Activated CD4-positive, alpha-beta memory T cell treated with anti-CD3 and anti-CD28 coated beads, Interleukin-2, amount 10 ng/mL, durations not matched to agents 7 days and 5 days (primary cell): Measurements from ENCODE around the gene TBX2. TPM values are rescaled to one million over a fixed set of nuclear protein-coding genes. Genes with fewer than 3 reads are reported as not detected.
"Not testable (repeated sequence)": the region's sequence is repeated elsewhere in the genome, so short reads cannot be mapped to it uniquely, and the experiment has no call there.

ENCODE experiments used
- CTCF ChIA-PET: fragments of 350-600 bp; sonication (Branson Sonifier 250); formaldehyde crosslinking; loops from one replicate; lab custom pipeline; 2021; ENCODE audit warnings: antibody characterized with exemption, inconsistent platforms; lab: Charles Lee
- POLR2A ChIA-PET: fragments of 350-600 bp; sonication (Branson Sonifier 250); formaldehyde crosslinking; loops from one replicate; lab custom pipeline; 2021; ENCODE audit warnings: antibody characterized with exemption; lab: Charles Lee
- DNase-seq: peaks from one replicate; pipeline ENCODE4 v3.0.0-alpha.2; 2020
- H3K27ac Mint-ChIP-seq: one replicate; pipeline ENCODE4 v1.8.0; 2021; ENCODE audit warnings: mild to moderate bottlenecking, mixed read lengths
- H3K27me3 Mint-ChIP-seq: one replicate; pipeline ENCODE4 v1.8.0; 2021; ENCODE audit warnings: mixed read lengths
- H3K36me3 Mint-ChIP-seq: one replicate; pipeline ENCODE4 v1.8.0; 2021; ENCODE audit warnings: low read depth, mixed read lengths
- H3K4me1 Mint-ChIP-seq: one replicate; pipeline ENCODE4 v1.8.0; 2021; ENCODE audit warnings: mixed read lengths
- H3K4me3 Mint-ChIP-seq: one replicate; pipeline ENCODE4 v1.8.0; 2021; ENCODE audit warnings: mild to moderate bottlenecking, mixed read lengths
- H3K9me3 Mint-ChIP-seq: one replicate; pipeline ENCODE4 v1.8.0; 2021; ENCODE audit warnings: mixed read lengths
- total RNA-seq, 2 experiments: library from RNA; stranded (reverse); gene quantifications; one replicate each; pipeline ENCODE4 v1.2.3, GENCODE V29; 2021

TBX2 gene
- total RNA-seq, 2 experiments from 2014 or later, result not detected

GRCh38 chr17:61447358-61447757 lies 47.7 kb downstream of the TBX2 start:
- peaks cover 2% of the 10 kb centered on the region for H3K4me1 Mint-ChIP-seq
- H3K9me3 Mint-ChIP-seq, result no peaks in the 10 kb centered on the region
- ChIA-PET CTCF (interaction anchor here (1.1 kb wide), 1 partner anchor 35 kb away, joined by 3 read pairs; no protein-coding TSS in a partner anchor), POLR2A (interaction anchor here (0.6 to 0.7 kb wide), 2 partner anchors 10 to 114 kb away, joined by 4 read pairs; no protein-coding TSS in a partner anchor)
- H3K36me3 Mint-ChIP-seq, result no peaks in the 10 kb centered on the region
- peaks cover 46% of the 10 kb centered on the region for H3K27me3 Mint-ChIP-seq
- no peak for DNase-seq
- no peak overlapping the region for H3K4me3 Mint-ChIP-seq
- H3K27ac Mint-ChIP-seq, result no peak overlapping the region

- no peak for DNase-seq
- Mint-ChIP-seq H3K9me3 (no peaks in the 10 kb centered on the region), H3K27ac (no peak overlapping the region), H3K36me3 (no peaks in the 10 kb centered on the region), H3K4me3 (no peak overlapping the region), H3K4me1 (peaks cover 5% of the 10 kb centered on the region), H3K27me3 (peaks cover 50% of the 10 kb centered on the region)
- ChIA-PET POLR2A (no interaction called here), CTCF (interaction anchor here (0.7 to 1.1 kb wide), 2 partner anchors 36 to 475 kb away, joined by 3 to 4 read pairs; no protein-coding TSS in a partner anchor)
These were observed 48.4 kb downstream of the TBX2 start for GRCh38 chr17:61448042-61448441.

- H3K36me3 Mint-ChIP-seq, H3K27ac Mint-ChIP-seq, H3K9me3 Mint-ChIP-seq, H3K4me3 Mint-ChIP-seq, DNase-seq, POLR2A ChIA-PET, H3K4me1 Mint-ChIP-seq: not testable (repeated sequence)
- CTCF ChIA-PET, result interaction anchor here (0.6 to 1.4 kb wide), 2 partner anchors 22 to 37 kb away, joined by 3 to 8 read pairs; no protein-coding TSS in a partner anchor
- peaks cover 60% of the 10 kb centered on the region for H3K27me3 Mint-ChIP-seq
These were observed 49.5 kb downstream of the TBX2 start for GRCh38 chr17:61449140-61449539.

- H3K4me3 Mint-ChIP-seq, result no peak overlapping the region
- H3K27me3 Mint-ChIP-seq, result peaks cover 59% of the 10 kb centered on the region
- H3K36me3 Mint-ChIP-seq, result no peaks in the 10 kb centered on the region
- ChIA-PET POLR2A (no interaction called here), CTCF (interaction anchor here (0.6 to 1.4 kb wide), 3 partner anchors 21 to 729 kb away, joined by 3 to 8 read pairs (median 4); no protein-coding TSS in a partner anchor)
- no peak overlapping the region for H3K27ac Mint-ChIP-seq
- H3K9me3 Mint-ChIP-seq, result no peaks in the 10 kb centered on the region
- no peak for DNase-seq
- H3K4me1 Mint-ChIP-seq, result peaks cover 8% of the 10 kb centered on the region
These were observed 50.3 kb downstream of the TBX2 start for GRCh38 chr17:61449707-61450640.

GRCh38 chr17:61450641-61451537 lies 51.2 kb downstream of the TBX2 start:
- CTCF ChIA-PET, result no interaction called here
- no peak for DNase-seq
- Mint-ChIP-seq H3K36me3 (peaks cover 3% of the 10 kb centered on the region), H3K27ac (no peak overlapping the region), H3K27me3 (peaks cover 65% of the 10 kb centered on the region), H3K4me1 (peaks cover 11% of the 10 kb centered on the region), H3K4me3 (no peak overlapping the region), H3K9me3 (no peaks in the 10 kb centered on the region)
- POLR2A ChIA-PET, result no interaction called here

- no peaks in the 10 kb centered on the region for H3K9me3 Mint-ChIP-seq
- POLR2A ChIA-PET, result no interaction called here
- H3K4me1 Mint-ChIP-seq, result peaks cover 11% of the 10 kb centered on the region
- peaks cover 3% of the 10 kb centered on the region for H3K36me3 Mint-ChIP-seq
- H3K27ac Mint-ChIP-seq, result no peak overlapping the region
- no peak for DNase-seq
- H3K27me3 Mint-ChIP-seq, result peaks cover 62% of the 10 kb centered on the region
- no peak overlapping the region for H3K4me3 Mint-ChIP-seq
- CTCF ChIA-PET, result no interaction called here
These were observed 52.1 kb downstream of the TBX2 start for GRCh38 chr17:61451538-61452300.

- no peaks in the 10 kb centered on the region for H3K9me3 Mint-ChIP-seq
- ChIA-PET POLR2A (no interaction called here), CTCF (no interaction called here)
- H3K27me3 Mint-ChIP-seq, result peaks cover 68% of the 10 kb centered on the region
- peaks cover 3% of the 10 kb centered on the region for H3K36me3 Mint-ChIP-seq
- H3K4me1 Mint-ChIP-seq, result peaks cover 15% of the 10 kb centered on the region
- no peak within 1 kb of the TSS for H3K27ac Mint-ChIP-seq
- DNase-seq, result no peak
- H3K4me3 Mint-ChIP-seq, result no peak within 1 kb of the TSS
These were observed 53.0 kb downstream of the TBX2 start, which contains the start of gene TBX4 for GRCh38 chr17:61452301-61453290. Gene TBX4 (plus strand): TSS chr17:61452422. CDS start chr17:61456491, 4,069 bp downstream.

GRCh38 chr17:61453566-61454380 lies 54.1 kb downstream of the TBX2 start:
- Mint-ChIP-seq H3K27me3 (peaks cover 72% of the 10 kb centered on the region), H3K4me1 (peaks cover 15% of the 10 kb centered on the region), H3K36me3 (peaks cover 3% of the 10 kb centered on the region), H3K27ac (no peak overlapping the region), H3K4me3 (no peak overlapping the region), H3K9me3 (no peaks in the 10 kb centered on the region)
- DNase-seq, result no peak
- CTCF ChIA-PET, result no interaction called here
- POLR2A ChIA-PET, result no interaction called here

- Mint-ChIP-seq H3K36me3 (peaks cover 3% of the 10 kb centered on the region), H3K9me3 (no peaks in the 10 kb centered on the region), H3K27me3 (peaks cover 77% of the 10 kb centered on the region), H3K27ac (no peak overlapping the region), H3K4me3 (no peak overlapping the region), H3K4me1 (peaks cover 15% of the 10 kb centered on the region)
- no peak for DNase-seq
- POLR2A ChIA-PET, result no interaction called here
- CTCF ChIA-PET, result no interaction called here
These were observed 55.0 kb downstream of the TBX2 start for GRCh38 chr17:61454381-61455323.

GRCh38 chr17:61455324-61456060 lies 55.8 kb downstream of the TBX2 start:
- peaks cover 15% of the 10 kb centered on the region for H3K4me1 Mint-ChIP-seq
- H3K9me3 Mint-ChIP-seq, result no peaks in the 10 kb centered on the region
- peaks cover 79% of the 10 kb centered on the region for H3K27me3 Mint-ChIP-seq
- no peak for DNase-seq
- ChIA-PET CTCF (no interaction called here), POLR2A (no interaction called here)
- H3K4me3 Mint-ChIP-seq, result no peak overlapping the region
- H3K27ac Mint-ChIP-seq, result no peak overlapping the region
- peaks cover 3% of the 10 kb centered on the region for H3K36me3 Mint-ChIP-seq
